Sigmoid colon (tissue), 4 donors: Measurements from ENCODE around the gene FBXO10.

Source experiments
- CTCF ChIP-seq, 4 experiments: fragments of 450-650 bp in 3 of 4; fragments of 200-600 bp in 1 of 4; IDR thresholded peaks; one replicate each; pipeline ENCODE4 v1.5.1; 2016 to 2019; ENCODE audit warnings: antibody characterized with exemption in 4 of 4, mild to moderate bottlenecking in 3 of 4, moderate library complexity in 2 of 4
- EP300 ChIP-seq, 4 donors: sonication (generic); formaldehyde crosslinking; IDR thresholded peaks; one replicate each; pipeline ENCODE4 v1.6.1; 2017; ENCODE audit warnings: antibody characterized with exemption in 4 of 4
- POLR2A ChIP-seq, 2 donors: fragments of 450-650 bp; IDR thresholded peaks; one replicate each; pipeline ENCODE4 v1.6.1; 2016; ENCODE audit warnings: antibody characterized with exemption in 2 of 2, mild to moderate bottlenecking in 2 of 2, moderate library complexity in 2 of 2

DNA sequence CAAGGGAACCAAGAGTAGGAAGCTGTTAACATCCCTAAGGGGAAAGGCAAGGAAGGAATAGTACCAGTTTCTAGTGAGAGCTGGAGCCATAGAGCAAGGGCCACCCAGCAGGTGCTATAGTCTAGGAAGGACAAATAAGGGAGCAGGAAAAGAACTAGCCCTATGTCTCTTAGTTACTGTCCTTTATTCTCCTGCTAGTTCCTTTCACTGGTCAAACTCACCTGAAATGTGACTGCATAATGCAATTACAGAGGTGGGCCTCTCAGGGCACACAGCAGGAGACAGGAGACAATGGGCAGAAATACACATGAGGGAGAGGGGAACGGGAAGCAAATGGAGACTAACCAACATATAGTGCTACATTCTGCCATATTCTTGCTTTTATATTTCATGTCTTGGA is 47.9 kb upstream of the FBXO10 start:
- TF ChIP-seq EP300 (IDR thresholded peaks at IDR 0.05) (no peak), CTCF (IDR thresholded peaks at IDR 0.05) (no peak), POLR2A (IDR thresholded peaks at IDR 0.05) (no peak)
